ENCODE measurements around the gene GPAM.

Gene GPAM

DNA sequence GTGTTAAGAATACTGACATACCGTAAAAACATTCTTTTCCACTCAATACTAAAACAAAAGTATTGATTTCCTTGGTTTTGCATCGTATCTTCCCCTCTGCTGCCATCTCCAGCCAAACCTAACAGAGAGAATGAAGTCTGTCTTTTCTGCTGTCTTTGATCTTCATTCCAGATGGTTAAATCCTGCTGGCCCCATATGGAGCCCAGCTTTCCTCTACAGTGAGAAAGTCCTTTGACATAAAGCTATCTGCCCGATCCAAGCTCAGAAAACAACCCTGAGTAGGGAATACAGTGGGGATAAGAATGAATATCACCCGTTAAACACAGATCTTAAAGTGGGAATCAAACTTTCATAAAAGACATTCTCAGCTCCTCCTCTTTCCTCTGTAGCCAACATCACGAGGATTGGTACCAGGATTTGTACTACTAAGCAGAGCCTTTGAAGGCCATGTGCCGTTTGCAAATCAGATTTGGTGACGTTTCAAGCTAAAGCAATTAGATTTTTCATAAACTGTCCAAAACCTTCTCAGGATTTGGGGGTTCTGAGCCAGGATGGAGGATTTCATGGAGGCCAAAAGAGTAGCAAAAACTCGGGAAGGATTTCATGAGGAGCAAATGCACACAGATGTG is 30.8 kb upstream of the GPAM start:
- TF ChIP-seq, protein P1, sequence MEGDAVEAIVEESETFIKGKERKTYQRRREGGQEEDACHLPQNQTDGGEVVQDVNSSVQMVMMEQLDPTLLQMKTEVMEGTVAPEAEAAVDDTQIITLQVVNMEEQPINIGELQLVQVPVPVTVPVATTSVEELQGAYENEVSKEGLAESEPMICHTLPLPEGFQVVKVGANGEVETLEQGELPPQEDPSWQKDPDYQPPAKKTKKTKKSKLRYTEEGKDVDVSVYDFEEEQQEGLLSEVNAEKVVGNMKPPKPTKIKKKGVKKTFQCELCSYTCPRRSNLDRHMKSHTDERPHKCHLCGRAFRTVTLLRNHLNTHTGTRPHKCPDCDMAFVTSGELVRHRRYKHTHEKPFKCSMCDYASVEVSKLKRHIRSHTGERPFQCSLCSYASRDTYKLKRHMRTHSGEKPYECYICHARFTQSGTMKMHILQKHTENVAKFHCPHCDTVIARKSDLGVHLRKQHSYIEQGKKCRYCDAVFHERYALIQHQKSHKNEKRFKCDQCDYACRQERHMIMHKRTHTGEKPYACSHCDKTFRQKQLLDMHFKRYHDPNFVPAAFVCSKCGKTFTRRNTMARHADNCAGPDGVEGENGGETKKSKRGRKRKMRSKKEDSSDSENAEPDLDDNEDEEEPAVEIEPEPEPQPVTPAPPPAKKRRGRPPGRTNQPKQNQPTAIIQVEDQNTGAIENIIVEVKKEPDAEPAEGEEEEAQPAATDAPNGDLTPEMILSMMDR (IDR thresholded peaks at IDR 0.05; ENCODE audit: low read depth, low read length), result no peak
- no peak for DNase-seq (ENCODE audit: extremely low read depth, low read depth)

DNA sequence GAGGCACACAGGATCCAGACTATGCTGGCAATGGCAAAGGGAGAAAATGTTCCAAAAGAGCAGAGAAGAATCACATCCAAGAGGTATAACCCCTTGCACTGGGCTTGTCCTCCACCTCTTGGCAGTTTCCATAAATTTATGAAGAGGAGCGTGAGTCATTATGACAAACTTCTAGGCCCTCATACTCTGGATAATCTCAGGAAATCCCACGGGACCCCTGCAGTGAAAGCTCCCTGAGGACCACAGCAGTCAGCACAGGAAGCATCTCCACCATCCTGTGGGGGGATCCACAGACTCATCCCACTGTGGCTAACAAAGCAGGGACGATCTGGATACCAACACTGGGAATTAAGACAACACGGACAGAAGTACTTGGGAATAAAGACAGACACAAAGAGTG is 30.3 kb upstream of the GPAM start:
- TF ChIP-seq, protein P1 (IDR thresholded peaks at IDR 0.05; ENCODE audit: low read depth, low read length), result no peak
- no peak for DNase-seq (ENCODE audit: extremely low read depth, low read depth)

DNA sequence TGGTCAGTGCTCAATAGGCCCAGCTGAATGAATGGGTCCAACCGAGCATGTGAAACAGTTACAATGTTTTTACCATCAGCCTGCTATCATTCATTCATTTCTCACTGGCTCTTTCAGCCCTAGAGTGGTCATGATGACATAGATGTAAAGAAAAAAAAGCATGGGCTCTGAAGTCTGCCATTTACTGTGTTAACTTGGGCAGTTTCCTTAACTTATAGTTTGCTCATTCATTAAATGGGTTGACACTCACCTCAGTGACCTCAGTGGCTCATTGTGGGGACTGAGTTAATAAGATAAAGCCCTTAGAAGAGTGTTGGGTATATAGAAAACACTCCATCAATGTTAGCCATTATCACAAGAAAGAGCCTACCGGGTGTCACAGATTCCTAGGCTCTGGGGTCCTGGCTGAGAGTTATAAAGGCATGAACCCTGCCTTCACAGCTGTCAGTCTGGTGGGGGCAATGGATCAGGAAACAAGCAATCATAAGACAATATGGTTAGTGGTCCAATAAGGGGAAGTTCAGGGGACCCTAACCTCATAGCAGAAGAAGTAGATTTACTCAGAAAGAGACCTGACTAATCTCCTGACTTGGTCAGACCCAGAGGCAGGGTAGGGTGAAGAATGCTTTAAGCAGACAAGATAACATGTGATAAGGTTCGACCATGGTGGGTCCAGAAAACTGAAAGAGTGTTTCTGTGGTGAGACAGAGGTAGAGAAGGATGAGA is 29.7 kb upstream of the GPAM start:
- TF ChIP-seq, protein P1 (IDR thresholded peaks at IDR 0.05; ENCODE audit: low read depth, low read length), result no peak
- no peak for DNase-seq (ENCODE audit: extremely low read depth, low read depth)

DNA sequence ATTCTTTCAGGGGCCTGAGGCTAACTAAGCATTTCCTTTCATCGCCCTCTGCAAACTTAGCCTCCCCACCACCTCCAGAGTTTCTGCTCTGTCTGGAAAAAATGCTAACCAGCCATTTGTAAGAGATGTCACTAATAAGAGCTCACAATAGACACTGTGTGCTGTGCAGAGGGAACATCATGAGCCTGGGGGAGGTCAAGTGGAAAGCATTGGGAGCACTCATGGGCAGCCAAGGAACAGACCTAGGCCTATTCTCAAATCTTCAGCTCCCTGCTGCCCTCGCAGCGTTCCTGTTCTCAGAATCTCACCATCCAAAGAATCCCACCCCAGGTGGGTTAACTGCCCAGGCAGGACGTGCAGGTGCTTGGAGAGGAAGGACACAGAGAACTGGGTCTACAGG is 27.1 kb upstream of the GPAM start:
- TF ChIP-seq, protein P1 (IDR thresholded peaks at IDR 0.05; ENCODE audit: low read depth, low read length), result no peak

DNA sequence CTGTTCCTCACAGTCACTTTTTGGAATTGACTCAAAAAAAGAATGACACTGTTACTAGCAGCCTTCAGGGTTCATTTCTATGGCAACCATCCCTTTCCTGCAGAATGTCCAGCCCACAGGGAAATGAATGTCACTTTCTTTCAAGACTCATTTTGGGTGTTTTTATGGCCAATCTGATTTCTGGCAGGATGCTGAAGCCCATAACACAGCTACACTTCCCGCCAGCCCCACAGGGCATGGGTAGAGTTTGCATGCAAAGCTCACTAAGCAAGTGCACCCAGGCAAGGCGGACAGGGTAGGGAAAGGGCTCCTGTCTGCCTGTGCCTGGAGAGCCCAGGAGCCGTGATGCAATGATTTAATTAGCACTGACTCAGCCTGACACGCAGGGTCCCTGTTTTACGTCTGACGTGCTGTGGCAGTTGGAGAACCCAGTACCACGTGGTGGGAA is 26.1 kb upstream of the GPAM start:
- TF ChIP-seq, protein P1 (IDR thresholded peaks at IDR 0.05; ENCODE audit: low read depth, low read length), result no peak
- DNase-seq (ENCODE audit: extremely low read depth, low read depth), result no peak

More for the DNA sequence above, 27.1 kb upstream of the GPAM start:
- DNase-seq (ENCODE audit: extremely low read depth, low read depth), result no peak

DNA sequence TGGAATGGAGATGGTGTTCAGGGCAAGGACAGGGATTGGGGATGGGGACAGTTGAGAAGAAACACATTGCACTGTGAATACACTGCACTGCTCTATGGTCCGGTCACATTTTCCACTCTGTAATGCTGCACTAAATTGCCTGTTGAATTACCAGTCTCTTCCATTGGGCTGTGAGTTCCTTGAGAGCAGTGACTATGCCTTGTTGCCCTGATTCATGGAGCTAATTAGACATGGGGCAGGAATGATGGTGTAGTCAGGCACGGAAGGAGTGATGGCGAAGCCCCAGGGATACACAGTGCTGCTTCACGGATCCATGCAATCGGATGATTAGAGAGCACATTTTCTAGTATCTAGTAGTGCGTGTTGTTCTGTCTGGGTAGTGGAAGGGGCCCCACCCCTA is 25.4 kb upstream of the GPAM start:
- TF ChIP-seq, protein P1 (IDR thresholded peaks at IDR 0.05; ENCODE audit: low read depth, low read length), result no peak
- no peak for DNase-seq (ENCODE audit: extremely low read depth, low read depth)

DNA sequence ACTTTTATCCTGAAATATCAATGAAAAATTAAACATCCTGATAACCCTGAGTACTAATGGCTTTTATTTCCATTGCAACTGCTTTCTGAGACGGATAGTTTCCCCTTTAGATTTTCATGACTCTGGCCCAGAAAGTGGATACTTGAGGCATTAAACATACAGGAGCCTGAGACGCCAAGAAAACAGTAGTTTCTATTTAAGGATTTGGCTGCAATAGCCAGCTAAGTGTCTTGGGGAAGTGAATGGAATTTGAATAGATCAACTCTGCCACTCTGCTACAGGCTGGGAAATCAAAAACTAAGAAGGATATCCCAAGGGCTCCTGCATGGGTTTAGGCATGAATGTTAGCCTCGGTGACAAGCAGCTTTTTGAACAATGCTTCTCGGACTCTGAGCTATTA is 24.7 kb upstream of the GPAM start:
- TF ChIP-seq, protein P1 (IDR thresholded peaks at IDR 0.05; ENCODE audit: low read depth, low read length), result no peak
- DNase-seq (ENCODE audit: extremely low read depth, low read depth), result no peak
